ENCODE measurements around the gene MYF5.

The MYF5 gene

DNA sequence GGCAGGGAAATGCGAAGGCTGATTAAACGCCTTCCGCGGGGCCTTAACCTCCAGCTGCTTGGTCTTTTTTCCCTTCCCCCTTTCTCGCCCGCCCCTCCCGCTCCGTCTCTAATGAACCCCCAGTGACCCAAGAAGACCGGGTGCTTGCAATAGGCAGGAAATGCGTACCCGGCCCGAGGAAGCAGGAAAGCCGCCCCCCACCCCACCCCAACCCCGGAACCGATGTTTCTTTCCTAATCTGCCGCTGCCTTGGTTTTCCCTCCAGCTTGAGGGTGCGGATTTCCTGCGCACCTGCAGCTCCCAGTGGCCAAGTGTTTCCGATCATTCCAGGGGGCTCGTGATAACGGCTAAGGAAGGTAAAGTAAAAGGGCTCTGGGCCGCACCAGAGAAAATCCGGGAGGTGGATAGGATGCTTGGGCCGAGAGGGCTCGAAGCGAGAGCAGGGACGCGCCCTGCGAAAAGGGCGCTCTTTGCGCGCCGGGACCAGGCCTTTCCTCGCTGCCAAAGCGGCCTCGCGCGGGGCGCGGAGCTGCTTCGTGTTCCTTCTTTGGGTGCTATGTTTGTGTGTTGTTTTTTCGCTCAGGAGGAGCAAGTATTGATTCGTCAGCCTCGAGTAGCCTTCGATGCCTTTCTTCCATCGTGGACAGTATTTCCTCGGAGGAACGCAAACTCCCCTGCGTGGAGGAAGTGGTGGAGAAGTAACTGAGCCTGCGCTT, 8.3 kb upstream of the MYF5 start:
- in situ Hi-C loops (cut with HindIII; ENCODE audit: low pct_ligation_motif_present, low sequenced_read_pairs) = no loop called here
- Histone ChIP-seq H3K4me3 (ENCODE audit: low read depth, low read length) (peak overlapping the region; percentile 46), H3K27ac (no peak overlapping the region), H3K36me3 (replicated peaks) (no peaks in the 10 kb centered on the region), H3K27me3 (replicated peaks) (no peaks in the 10 kb centered on the region)
- TF ChIP-seq, protein P1, sequence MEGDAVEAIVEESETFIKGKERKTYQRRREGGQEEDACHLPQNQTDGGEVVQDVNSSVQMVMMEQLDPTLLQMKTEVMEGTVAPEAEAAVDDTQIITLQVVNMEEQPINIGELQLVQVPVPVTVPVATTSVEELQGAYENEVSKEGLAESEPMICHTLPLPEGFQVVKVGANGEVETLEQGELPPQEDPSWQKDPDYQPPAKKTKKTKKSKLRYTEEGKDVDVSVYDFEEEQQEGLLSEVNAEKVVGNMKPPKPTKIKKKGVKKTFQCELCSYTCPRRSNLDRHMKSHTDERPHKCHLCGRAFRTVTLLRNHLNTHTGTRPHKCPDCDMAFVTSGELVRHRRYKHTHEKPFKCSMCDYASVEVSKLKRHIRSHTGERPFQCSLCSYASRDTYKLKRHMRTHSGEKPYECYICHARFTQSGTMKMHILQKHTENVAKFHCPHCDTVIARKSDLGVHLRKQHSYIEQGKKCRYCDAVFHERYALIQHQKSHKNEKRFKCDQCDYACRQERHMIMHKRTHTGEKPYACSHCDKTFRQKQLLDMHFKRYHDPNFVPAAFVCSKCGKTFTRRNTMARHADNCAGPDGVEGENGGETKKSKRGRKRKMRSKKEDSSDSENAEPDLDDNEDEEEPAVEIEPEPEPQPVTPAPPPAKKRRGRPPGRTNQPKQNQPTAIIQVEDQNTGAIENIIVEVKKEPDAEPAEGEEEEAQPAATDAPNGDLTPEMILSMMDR (IDR thresholded peaks at IDR 0.05; ENCODE audit: low read depth, low read length, missing control alignments) = no peak
- DNase-seq = no peak

DNA sequence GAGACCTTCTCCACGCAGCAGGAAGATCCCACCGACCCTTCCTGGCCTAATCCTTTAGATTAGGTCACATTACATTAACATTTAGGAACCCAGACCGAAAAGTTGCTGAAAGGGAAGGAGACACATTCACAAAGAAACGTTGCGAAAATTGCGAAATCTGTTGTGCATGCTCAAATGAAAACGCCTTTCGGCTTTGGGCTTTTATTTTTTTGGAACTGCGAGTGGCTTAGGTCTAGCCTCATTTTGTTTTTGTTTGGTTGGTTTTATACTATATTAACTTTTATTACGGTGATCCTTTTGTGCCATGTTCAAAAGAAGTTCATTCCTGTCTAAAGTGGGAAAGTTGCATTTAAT, 7.8 kb upstream of the MYF5 start:
- TF ChIP-seq, protein P1 (IDR thresholded peaks at IDR 0.05; ENCODE audit: low read depth, low read length, missing control alignments) = no peak
- no peak for DNase-seq
- in situ Hi-C loops (cut with HindIII; ENCODE audit: low pct_ligation_motif_present, low sequenced_read_pairs) = no loop called here
- Histone ChIP-seq H3K27ac (no peak overlapping the region), H3K27me3 (replicated peaks) (no peaks in the 10 kb centered on the region), H3K4me3 (ENCODE audit: low read depth, low read length) (peak overlapping the region; percentile 46), H3K36me3 (replicated peaks) (no peaks in the 10 kb centered on the region)

- Histone ChIP-seq H3K4me3 (ENCODE audit: low read depth, low read length) (no peak overlapping the region), H3K27me3 (replicated peaks) (no peaks in the 10 kb centered on the region), H3K27ac (no peak overlapping the region), H3K36me3 (replicated peaks) (no peaks in the 10 kb centered on the region)
- in situ Hi-C loops (cut with HindIII; ENCODE audit: low pct_ligation_motif_present, low sequenced_read_pairs) = no loop called here
- DNase-seq = no peak
- TF ChIP-seq, protein P1 (IDR thresholded peaks at IDR 0.05; ENCODE audit: low read depth, low read length, missing control alignments) = peak; percentile 72
Measured at GRCh38 chr12:80709811-80710726, 6.6 kb upstream of the MYF5 start.

- Histone ChIP-seq H3K27ac (no peak overlapping the region), H3K4me3 (ENCODE audit: low read depth, low read length) (no peak overlapping the region), H3K27me3 (replicated peaks) (no peaks in the 10 kb centered on the region), H3K36me3 (replicated peaks) (no peaks in the 10 kb centered on the region)
- in situ Hi-C loops (cut with HindIII; ENCODE audit: low pct_ligation_motif_present, low sequenced_read_pairs) = no loop called here
- no peak for DNase-seq
- TF ChIP-seq, protein P1 (IDR thresholded peaks at IDR 0.05; ENCODE audit: low read depth, low read length, missing control alignments) = no peak
Measured at GRCh38 chr12:80710727-80711449, 5.8 kb upstream of the MYF5 start.

- Histone ChIP-seq H3K36me3 (replicated peaks) (no peaks in the 10 kb centered on the region), H3K4me3 (ENCODE audit: low read depth, low read length) (no peak overlapping the region), H3K27me3 (replicated peaks) (no peaks in the 10 kb centered on the region), H3K27ac (no peak overlapping the region)
- TF ChIP-seq, protein P1 (IDR thresholded peaks at IDR 0.05; ENCODE audit: low read depth, low read length, missing control alignments) = no peak
- in situ Hi-C loops (cut with HindIII; ENCODE audit: low pct_ligation_motif_present, low sequenced_read_pairs) = no loop called here
- DNase-seq = no peak
Measured at GRCh38 chr12:80711866-80712265, 4.8 kb upstream of the MYF5 start.

All from brain microvascular endothelial cell (primary cell).